ENCODE data around the gene PLEKHG3.
"Not testable (repeated sequence)": the region's sequence is repeated elsewhere in the genome, so short reads cannot be mapped to it uniquely, and the experiment has no call there.

PLEKHG3 gene

DNA sequence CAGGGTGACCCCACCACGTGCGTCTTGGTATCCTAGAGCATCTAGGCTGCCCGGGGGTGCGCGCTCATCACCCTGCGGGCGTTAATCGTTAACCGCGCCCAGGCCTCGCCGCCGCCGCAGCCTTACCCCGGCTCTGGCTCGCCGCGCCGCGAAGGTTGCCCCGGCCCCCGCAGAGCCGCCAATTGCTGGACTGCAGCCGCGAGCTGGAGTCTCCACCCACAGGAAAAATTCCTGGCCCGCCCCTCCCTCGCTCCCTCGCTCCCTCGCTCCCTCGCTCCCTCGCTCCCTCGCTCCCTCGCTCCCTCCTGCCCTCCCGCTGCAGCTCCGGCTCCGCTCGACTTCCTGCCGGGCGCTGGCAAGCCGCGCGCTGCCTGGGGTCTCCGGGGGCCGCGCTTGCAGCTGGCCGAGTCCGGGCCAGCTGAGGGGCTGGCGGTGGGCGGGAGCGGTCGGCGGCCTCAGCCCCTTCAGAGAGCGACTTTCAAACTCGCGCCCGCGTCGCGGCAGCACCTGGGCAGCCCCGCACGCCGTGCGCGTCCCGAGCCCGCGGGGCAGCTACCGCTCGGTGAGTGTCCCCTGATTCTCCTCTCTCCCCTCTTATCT is at the start of gene PLEKHG3:
Gene PLEKHG3, plus strand, starts transcription at position 282 of the 600 bp plus-strand sequence. CDS start 23,208 bp downstream, outside the sequence.
- peak; percentile 46 for DNase-seq

DNA sequence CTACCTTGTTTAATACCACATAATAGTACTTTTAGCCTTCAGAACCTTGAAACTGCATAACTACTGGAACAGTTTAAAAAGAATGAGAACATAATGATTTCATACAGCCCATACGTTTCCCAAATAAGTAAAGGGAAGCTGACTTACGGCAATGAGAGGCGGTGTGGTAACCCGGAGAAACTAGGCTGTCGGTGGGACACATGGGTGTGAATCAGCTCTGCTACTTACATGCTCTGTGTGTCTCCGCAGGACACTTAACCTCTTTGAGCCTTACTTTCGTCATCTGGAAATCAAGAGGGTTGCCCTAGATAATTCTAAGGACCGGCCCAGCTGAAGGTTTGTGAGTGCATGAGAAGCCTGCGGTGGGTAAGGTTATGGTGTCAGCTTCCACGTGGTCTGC is 49.3 kb upstream of the PLEKHG3 start:
- DNase-seq, result no peak

DNA sequence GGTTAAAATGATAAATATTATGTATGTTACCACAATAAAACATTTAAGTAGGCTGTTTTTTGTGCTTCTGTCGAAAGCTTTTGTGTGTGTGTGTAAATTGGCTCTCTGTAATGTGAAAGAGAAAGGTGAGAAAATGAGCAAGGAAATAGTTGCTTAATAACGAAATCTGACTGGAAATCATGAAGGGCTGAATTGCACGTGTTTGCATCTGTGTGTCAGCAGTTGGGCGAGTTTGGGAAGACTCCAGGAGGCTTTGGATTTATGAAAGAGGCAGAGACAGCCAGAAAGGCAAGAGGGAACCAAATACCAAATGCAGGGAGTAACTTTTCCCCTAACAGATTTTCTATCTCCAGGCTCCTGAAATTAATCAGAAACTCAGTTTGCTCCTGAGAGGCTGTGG is 47.2 kb upstream of the PLEKHG3 start:
- DNase-seq, result no peak

DNA sequence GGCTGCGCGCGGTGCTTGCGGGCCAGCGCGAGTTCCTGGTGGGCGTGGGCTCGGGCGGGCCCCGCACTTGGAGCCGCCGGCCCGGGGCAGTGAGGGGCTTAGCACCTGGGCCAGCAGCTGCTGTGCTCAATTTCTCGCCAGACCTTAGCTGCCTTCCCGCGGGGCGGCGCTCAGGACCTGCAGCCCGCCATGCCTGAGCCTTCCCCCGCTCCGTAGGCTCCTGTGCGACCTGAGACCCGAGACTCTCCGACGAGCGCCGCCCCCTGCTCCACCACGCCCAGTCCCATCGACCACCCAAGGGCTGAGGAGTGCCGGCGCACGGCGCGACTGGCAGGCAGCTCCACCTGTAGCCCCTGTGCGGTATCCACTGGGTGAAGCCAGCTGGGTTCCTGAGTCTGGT is 46.0 kb upstream of the PLEKHG3 start:
- no peak for DNase-seq

DNA sequence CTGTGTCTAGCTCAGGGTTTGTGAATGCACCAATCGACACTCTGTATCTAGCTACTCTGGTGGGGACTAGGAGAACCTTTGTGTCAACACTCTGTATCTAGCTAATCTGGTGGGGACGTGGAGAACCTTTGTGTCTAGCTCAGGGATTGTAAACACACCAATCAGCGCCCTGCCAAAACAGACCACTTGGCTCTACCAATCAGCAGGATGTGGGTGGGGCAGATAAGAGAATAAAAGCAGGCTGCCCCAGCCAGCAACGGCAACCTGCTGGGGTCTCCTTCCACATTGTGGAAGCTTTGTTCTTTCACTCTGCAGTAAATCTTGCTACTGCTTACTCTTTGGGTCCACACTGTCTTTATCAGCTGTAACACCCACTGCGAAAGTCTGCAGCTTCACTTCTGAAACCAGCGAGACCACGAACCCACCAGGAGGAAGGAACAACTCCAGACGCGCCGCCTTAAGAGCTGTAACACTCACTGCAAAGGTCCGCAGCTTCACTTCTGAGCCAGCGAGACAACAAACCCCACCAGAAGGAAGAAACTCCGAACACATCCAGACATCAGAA is 45.4 kb upstream of the PLEKHG3 start:
- DNase-seq, result not testable (repeated sequence)

DNA sequence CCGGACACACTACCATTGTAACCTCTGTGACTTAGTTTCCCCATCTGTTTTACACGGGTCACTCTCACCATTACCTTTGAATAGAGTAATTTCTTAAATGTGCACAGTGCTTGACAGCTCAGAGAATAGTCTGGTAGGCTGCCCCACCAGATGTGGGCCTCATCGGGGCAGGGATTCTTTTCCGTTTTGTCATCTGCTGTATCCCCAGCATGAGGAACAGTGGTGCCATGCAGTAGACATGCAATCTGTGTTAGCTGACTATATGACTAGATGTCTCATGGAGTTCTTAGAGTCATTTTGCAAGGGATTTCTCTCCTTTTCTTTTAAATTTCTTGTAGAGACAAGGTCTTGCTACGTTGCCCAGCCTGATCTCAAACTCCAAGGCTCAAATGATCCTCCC is 44.9 kb upstream of the PLEKHG3 start:
- no peak for DNase-seq

DNA sequence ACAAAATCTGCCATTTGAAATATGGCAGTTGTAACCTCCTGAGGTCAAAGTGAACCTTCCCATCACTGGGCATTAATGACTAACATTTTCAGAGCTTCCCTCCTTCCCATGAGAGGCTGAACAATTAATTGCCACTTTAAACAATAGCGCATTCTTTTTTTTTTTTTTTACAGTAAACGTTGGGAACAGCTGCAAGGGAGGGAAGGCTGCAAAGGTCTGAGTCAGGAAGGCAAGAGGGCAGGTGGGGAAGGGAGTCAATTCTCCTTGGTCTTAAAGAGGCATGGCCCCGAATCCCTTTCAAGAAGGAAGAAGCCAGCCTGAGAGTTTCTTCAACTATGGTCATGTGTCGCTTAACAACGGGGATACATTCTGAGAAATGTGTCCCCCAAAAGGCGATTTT is 41.0 kb upstream of the PLEKHG3 start:
- no peak for DNase-seq

DNA sequence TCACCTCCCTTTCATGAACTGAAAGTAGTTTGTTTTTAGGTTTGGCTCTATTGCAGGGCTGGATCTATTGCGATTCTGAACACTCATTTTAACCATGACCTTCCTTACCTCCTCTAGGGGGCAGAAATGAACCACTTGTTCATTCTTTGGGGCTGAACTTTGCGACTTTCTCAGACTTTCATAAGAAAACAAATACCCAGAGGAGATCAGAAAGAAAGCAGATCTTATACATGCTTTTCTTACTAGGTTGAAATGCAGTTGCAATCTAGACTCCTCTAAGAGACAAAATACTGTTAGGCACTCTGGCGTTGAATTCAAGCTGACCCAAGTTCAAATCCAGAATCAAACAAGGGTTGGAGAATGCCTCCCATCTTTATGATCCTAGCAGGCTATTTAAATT is 32.6 kb upstream of the PLEKHG3 start:
- no peak for DNase-seq

DNA sequence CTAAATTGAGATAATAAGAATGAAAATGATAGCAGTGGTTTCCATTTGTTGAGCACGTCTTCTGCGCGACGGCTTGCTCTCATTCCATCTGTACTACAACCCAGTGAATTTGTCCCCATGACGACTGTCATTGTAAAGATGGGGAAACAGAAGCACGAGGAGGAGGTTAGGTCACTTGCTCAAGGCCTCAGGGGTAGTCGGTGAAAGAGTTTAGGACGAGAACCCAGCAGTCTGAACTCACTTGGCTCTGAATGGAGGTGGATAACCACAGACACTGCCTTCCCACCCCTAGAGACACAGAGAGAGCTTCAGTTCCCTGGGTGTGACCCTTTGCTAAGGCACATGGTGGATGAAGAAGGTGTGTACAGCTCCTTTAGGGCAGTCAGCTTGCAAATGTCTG is 30.9 kb upstream of the PLEKHG3 start:
- no peak for DNase-seq

DNA sequence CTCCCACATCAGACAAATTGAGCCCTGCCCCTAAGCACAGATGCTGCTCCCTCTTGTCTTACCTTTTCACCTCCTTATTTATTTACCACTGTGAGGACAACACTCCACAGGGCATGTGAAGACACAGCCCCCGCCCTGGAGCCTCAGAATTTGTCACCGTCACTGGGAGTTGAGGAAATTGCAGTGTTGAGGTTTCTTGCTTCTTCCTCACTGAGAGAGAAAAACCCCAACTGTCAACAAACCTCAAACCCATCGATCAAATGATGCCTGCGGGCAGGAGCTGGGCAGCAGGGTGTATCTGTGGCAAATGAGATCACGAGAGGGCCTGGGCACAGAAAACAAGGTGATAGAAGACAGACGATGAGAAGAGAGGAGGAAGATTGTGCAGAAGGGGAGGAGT is 30.5 kb upstream of the PLEKHG3 start:
- peak; percentile 12 for DNase-seq

DNA sequence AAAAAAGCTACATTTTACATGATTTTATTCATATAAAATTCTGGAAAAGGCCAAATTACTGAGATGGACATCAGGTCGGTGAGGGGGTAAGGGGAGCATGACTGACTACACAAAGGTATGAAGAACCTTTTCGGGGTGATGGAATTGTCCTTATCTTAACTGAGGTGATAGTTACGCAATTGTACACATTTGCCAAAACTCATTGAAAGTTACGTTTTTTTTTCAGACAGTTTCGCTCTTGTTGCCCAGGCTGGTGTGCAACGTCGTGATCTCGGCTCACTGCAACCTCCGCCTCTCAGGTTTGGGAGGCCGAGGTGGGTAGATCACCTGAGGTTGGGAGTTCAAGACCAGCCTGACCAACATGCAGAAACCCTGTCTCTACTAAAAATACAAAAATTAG is 29.4 kb upstream of the PLEKHG3 start:
- DNase-seq, result no peak

DNA sequence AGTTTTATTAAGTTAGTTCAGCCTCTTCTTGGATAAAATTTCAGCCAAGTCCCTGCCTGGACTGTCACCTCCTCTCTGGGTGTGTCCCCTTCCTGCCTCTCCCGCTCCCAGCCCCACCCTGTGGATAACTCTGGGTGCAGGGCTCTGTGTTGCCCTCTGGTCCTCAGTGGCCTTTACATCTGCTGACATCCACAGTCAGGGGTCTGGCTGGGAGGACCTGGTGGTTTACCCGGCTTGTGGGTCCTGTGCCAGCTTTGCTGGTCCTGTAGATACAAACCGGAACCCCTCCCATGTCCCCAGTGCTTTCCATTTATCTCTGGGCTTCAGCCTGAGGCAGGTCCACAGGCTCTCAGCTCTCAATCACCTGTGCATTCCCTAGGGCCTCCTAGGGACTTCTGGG is 28.9 kb upstream of the PLEKHG3 start:
- DNase-seq, result no peak

DNA sequence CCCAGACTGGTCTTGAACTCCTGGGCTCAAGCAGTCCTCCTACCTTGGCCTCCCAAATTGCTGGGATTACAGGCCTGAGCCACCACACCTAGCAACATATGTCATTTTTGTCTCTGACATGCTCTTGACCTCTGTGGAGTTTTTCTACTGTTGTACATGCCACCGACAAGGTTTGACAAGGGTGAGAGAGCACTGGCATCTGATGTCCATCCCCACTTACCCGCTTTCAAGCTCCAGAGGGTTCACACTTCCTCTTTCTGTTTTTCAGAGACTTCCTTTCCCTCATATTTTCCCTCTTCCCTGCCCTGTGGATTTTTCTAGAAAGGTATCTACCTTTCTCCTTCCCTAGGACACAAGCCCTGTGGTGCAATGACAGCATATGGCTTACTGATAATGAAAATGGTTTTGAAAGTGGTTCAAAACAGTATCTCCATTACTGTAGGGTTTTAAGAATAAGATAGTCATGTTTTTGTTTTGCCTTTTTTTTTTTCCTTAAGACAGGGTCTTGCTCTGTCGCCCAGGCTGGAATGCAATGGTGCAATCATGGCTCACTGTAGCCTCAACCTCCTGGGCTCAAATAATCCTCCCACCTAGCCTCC is 27.7 kb upstream of the PLEKHG3 start:
- no peak for DNase-seq

DNA sequence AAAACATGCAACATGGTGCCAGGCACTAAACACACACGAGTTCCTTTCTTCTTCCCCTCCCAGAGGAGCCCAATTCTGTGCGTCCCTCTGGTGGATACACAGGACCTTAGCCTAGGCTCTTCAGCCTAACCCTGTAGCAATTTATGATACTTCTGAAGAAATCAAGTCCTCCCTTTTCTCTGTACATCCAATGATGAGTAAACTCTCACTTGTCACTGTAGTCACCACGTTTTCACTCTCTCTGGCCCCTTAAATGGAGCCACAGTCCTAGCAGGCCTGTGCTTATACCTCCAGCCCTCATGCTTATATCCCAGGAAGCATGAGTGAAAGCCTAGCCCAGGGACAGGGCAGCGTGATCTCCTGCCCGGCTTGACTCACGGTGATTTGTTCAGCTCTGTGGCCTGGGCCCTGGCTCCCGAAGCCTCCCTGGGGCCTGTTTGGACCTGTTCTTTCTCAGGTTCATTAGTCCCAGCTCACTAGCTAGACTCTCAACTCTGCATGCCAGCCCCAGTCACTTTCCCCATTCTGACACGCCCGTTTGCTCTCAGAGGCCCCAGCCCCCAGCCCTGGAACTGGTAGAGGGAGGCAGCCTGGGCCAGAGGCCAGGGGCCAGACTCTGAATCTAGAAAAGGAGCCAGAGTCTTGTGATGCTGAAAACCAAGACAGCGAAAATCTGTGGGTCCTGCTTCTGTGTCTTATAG is 24.1 kb upstream of the PLEKHG3 start:
- DNase-seq, result no peak

DNA sequence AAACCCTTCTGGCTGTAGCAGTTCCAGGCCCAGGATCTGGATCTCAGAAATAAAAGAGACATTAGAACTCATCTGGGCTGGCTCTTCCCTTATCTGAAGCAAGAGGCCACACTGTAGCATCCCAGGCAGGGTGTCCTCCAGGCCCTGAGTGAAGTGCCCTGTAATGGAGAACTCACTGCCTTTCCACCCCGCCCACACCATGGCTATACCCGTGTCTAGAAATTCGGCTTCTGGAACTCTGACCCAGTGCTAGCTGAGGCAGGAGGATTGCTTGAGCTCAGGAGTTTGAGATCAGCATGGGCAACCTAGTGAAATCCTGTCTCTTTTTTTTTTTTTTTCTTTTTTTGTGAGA is 23.5 kb upstream of the PLEKHG3 start:
- no peak for DNase-seq

DNA sequence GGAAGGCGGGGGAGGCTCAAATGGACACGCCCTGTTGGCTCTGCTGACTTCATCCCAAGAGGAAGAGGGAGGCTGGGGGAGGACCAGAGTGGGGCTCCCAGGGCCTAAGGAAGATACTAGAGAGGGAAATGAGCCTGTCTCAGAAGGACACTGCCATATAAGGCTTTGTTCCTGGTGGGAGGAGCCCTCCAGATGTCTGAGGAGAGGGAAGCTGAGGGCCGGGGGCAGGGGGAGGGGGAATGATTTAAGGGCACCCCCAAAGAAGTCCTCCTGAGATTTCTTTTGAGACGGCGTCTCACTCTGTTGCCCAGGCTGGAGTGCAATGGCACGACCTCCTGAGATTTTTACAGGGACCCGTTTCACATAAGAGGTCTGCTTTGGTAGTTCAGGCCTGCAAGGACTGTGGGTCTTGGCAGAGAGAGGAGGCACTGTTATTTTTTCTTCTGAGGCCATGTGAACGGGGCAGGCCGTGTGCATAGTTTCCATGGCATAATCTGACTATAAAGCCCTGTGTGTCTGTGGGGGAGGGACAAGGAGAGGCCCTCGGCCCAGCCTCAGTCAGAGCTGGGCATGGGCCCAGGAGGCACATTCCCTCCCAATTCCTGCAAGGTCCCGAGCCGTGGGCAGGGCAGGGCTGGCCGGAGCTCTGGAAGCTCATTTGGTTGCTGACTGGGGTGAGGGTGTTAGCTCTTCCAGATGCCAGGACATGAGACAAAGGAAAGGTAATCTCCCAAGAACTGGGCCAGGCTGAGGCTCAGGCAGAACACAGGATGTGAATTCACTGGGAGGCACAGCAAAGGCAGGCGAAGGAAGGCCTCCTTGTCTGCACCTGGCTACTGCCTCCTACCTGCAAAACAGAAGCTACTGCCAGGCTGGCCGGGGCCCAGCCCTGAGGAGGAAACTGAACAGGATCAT is 22.2 kb upstream of the PLEKHG3 start:
- DNase-seq, result no peak

DNA sequence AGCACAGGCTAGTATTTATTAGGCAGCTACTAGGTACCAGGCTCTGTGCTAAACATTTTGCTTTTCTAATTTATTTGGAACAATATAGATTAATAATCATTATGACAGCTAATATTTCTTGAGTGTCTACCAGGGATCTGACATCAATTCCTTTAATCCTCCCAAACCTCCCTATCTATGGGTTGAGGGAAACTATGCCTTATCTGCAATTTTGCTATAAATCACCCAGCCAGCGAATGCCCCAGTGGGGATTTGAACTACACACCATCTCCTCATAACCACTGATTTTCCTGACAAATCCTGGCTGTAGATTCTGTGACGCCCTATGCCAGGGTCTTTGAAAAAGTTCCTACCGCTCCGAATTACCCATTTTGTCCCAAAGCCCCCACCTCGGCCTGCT is 21.4 kb upstream of the PLEKHG3 start:
- DNase-seq, result no peak

DNA sequence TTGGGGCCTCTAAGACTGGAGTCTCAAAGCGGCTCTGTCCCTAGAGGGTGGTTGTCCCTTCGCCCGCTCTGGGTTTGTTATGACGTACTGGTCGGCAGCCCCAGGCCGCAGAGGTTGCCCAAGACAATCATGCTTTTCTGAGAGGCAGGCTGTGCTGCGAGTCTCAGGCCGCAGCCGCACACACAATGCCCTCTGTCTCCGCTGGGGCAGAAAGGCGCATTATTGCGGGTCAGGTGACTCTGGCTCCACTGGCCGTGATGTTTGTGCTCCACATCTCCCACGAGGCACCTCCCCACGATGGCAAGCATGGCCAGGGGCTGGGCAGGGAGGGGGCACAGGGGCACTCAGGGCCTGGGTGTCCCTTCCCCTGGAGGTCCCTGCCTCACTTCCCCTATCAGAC is 21.0 kb upstream of the PLEKHG3 start:
- no peak for DNase-seq

DNA sequence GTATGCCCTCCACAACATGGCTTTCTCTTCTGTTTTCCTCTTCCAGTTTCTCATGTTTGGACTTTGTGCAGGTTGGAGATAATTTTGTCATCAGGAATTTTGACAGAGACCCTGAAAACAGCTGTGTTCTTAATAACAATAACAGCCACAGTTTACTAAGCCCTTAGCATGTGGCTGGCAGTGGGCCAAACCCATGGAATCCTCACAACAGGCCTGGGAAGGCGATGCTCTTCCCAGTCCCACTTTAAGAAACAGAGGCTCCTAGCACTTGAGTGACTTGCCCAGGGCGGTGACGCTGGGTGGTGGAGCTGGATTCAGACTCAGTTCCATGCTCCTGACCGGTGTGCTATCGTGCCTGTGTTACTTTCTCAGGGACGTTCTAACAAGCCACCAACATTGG is 20.1 kb upstream of the PLEKHG3 start:
- no peak for DNase-seq

DNA sequence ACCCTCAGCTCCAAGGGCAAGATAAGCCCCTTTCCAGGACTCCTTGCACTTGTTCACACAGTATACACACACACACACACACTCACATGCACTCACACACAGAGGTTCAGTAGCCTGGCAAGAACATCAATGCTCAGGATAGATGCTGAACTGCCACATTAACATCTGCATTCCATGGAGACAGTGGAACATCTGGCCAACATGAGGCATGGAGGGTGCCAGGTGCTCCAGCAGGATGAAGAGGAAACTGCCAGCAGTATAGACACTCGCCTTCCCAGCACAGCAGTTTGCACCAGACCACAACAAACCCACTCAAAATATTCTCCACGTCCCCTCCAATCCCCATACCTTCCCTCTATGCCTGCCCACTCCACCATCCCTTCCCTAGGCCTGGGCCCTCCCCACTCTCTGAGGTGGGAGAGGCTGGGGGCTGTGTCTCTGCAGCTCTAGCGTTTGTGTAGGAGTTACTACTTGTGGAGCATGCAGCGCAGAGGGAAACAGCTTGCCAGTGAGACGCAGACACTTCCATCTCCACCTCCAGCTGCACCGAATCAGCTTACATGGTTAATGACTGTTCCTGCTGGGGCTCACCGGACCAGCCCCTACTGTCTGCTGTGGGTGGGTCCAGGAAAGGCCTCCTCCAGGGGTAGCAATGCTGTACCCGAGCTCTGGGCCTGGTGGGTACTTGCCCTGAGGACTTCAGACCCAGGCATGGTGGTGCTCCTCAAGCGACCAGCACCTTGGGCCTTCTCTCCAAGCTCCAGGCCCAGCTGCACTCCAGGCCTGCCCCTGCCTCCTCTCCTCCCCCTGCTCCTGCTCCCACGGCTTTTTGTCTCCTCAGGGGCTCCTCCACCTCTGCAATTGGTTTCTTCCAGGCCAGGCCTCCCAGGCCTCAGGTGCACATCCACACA is 18.6 kb upstream of the PLEKHG3 start:
- no peak for DNase-seq

DNA sequence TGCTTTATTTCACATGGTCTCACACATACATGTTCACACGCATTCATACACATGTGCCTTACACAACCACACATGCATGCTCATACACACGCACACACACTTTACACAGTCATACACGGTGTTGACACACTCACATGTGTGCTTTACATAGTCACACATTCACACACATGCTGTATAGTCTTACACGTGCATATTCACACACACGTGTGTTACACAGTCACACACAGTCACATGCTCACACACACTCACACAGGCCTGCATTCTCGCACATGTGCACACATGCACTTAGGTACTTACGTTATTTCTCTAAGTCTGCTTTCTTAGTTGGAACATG is 18.0 kb upstream of the PLEKHG3 start:
- no peak for DNase-seq

DNA sequence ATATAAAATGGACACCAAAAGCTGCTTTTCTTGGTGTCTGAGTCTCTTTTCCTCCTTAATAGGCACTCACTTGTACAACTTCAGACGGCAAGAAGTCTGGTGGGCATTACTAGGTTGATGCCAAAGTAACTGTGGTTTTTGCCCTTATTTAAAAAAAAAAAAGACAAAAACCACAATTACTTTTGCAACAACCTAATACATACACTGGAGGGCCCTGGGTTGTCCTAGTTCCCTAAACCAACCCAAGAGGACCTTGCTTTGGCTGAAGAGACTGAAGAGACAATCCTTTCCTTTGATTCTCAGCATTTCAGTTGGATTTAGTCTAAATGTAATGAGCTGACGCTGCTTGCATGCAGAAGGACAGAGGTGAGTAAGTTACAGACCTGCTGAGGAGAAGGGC is 16.2 kb upstream of the PLEKHG3 start:
- no peak for DNase-seq

Measured in stimulated activated naive CD4-positive, alpha-beta T cell treated with Interleukin-2 at 50 U/mL for 16 hours (primary cell).